Measurements from ENCODE around the gene ARVCF.
"Not testable (repeated sequence)": the region's sequence is repeated elsewhere in the genome, so short reads cannot be mapped to it uniquely, and the experiment has no call there.

Gene ARVCF

DNA sequence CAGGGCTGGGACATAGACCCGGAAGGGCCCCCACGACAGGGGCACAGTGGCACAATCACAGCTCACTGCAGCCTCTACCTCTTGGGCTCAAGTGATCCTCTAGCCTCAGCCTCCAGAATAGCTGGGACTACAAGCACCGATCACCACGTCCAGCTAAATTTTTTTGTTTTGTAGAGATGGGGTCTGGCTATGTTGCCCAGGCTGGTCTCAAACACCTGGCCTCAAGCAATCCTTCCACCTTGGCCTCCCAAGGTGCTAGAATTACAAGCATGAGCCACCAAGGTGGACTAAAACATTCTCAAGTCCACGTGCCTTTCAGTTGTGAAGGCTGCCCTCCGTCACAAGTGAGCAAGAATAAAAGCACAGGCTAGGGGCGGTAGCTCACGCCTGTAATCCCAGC is 85.1 kb downstream of the ARVCF start:
- no peak for DNase-seq

DNA sequence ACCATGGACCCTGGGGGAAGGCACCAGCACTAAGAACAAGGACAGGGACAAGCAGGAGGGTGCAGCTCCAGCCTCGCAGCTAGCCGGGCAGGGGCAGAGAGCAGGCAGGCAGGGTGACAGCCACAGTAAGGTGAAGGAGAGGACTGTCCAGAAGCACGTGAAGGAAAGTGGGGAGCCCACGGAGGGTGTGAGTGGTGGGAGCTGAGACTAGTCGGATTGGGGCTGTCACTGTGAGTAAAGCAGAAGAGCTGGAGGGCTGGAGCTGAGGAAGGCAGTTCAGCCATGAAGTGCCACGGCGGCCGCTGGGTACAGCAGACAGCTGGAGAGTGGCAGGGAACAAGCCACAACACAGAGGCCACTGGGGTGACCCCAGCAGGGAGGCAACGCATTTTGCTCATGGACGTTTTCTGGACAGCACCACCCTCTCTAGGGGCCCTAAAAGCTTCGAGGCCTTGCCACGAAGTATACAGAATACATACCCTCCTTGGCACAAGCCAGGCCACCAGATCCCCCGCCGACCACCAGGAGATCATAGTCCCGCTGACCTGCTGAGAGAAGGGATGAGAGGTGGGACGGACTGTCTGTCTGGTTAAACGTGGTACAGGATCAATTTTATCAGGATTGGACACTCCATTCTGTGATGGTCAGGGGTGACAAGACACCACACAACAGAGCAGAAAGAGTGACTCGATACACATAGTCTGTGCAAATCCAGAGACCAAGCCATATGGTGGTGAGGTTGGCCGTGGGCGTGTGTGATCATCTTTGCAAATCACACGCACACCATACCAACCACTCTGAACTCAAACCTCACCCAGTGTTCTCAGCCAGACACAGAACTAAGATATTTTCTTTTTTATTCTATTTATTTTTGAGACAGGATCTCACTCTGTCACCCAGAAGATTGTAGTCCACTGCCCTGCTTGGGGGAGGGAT is 85.8 kb downstream of the ARVCF start:
- no peak for DNase-seq

GRCh38 chr22:19929586-19930550 is 86.8 kb downstream of the ARVCF start:
- DNase-seq, result no peak

GRCh38 chr22:19928207-19928606 is 88.4 kb downstream of the ARVCF start:
- DNase-seq, result no peak

DNA sequence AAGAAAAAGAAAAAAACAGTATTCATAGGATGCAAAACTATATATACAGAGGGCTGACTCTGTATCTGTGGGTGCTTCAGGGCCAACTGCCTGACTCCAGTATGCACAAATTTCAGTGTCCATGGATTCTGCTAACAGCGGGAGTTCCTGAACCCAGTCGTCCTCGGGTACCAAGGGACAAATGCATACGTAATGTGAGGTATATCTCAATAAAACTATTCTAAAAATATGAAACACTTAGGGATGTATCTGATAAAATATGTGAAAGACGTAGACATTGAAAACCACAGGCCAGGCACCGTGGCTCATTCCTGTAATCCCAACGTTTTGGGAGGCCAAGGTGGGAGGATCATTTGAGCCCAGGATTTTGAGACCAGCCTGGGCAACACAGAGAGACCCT is 88.9 kb downstream of the ARVCF start:
- DNase-seq, result no peak

GRCh38 chr22:19926028-19926427 is 90.6 kb downstream of the ARVCF start:
- DNase-seq, result not testable (repeated sequence)

- DNase-seq, result no peak
These were observed 92.6 kb downstream of the ARVCF start for GRCh38 chr22:19923914-19924513.

DNA sequence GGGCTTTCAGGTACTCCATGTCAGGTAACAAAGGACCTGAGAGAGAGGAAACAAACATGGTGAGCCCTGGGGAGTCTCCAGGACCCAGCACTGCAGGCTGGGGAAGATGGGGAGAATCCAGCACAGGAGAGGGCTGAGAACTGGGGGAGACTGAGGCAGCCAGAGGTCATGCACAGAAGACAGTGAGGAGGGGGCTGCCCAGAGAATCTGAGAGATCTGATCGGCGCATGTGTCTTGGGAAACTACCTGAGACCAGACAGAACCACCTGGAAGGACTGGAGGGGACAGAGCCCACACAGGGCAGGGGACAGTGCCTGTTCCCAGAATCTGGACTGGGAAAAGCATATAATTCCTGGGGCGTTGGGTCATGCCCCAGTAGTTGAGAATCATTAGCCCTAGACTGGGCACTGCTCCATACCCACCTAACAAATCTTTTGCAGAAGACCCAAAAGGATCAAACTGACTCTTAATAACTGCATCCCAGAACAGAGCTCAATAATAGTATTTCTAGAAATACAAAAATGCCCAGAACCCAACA is 95.0 kb downstream of the ARVCF start:
- DNase-seq, result no peak
